ENCODE results near the gene MAPK1IP1L. TPM values are rescaled to one million over a fixed set of nuclear protein-coding genes. Genes with fewer than 3 reads are reported as not detected.
"Not testable (repeated sequence)": the region's sequence is repeated elsewhere in the genome, so short reads cannot be mapped to it uniquely, and the experiment has no call there.

Gene MAPK1IP1L
- 100 to 1,000 TPM; 114 to 150 (median 126) TPM for total RNA-seq (2021; fragmentation: NEBNext Ultra II Directional; extraction: Animal tissue kit (Norgen Biotek cat#: 25700))
- long read RNA-seq, partial matches to known transcripts = 6 of 159 reads
- long read RNA-seq, other reads (novel, unspliced or antisense) = 153 of 159 reads

- peak; percentile 90 for DNase-seq
- no peaks in the 10 kb centered on the region for H3K27me3 Mint-ChIP-seq (ENCODE audit: insufficient read depth)
- H3K36me3 Mint-ChIP-seq (ENCODE audit: low read depth) = peaks cover 33% of the 10 kb centered on the region
- H3K4me3 Mint-ChIP-seq = peak within 1 kb of the TSS; percentile 89
- H3K4me1 Mint-ChIP-seq (ENCODE audit: low read depth) = peaks cover 38% of the 10 kb centered on the region
- no peaks in the 10 kb centered on the region for H3K9me3 Mint-ChIP-seq
- peak; percentile 100 for TF ChIP-seq CTCF (IDR thresholded peaks at IDR 0.05)
- H3K27ac Mint-ChIP-seq = peak within 1 kb of the TSS; percentile 99
These were observed at the start of gene MAPK1IP1L for GRCh38 chr14:55051423-55052268. TSS of gene MAPK1IP1L (plus strand) at chr14:55051647. CDS start at chr14:55061684, 10,037 bp downstream.

DNA sequence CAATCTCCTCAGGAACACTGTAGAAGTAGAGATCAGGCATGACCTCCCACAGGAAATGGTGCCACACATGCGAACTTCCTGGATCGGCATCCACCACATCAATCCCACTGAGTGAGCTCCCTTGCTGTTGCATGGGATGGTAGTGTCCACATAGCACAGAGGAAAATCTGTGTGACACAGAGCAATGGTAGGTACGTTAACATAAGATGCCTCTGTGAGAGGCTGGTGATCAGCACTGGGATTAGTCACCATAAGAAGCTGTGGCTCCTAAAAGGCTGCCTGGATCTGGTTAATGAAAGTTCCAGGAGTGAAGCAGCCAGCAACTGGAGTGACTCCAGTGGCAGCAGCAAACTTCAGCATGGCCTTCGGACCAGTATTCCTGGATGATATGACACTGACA, 46.4 kb upstream of the MAPK1IP1L start:
- Mint-ChIP-seq H3K27me3 (ENCODE audit: insufficient read depth) (no peaks in the 10 kb centered on the region), H3K27ac (peak overlapping the region; percentile 50), H3K36me3 (ENCODE audit: low read depth) (no peaks in the 10 kb centered on the region; the same call in 1 of the 2 replicates), H3K9me3 (no peaks in the 10 kb centered on the region), H3K4me1 (ENCODE audit: low read depth) (peaks cover 11% of the 10 kb centered on the region), H3K4me3 (no peak overlapping the region)
- DNase-seq = peak; percentile 78
- no peak for TF ChIP-seq CTCF (IDR thresholded peaks at IDR 0.05)

GRCh38 chr14:55015006-55015405, 36.4 kb upstream of the MAPK1IP1L start:
- Mint-ChIP-seq H3K36me3 (ENCODE audit: low read depth) (peaks cover 20% of the 10 kb centered on the region; the same call in 1 of the 2 replicates), H3K27ac (no peak overlapping the region), H3K4me1 (ENCODE audit: low read depth) (peaks cover 5% of the 10 kb centered on the region), H3K4me3 (no peak overlapping the region), H3K27me3 (ENCODE audit: insufficient read depth) (no peaks in the 10 kb centered on the region), H3K9me3 (no peaks in the 10 kb centered on the region)
- DNase-seq = no peak
- no peak for TF ChIP-seq CTCF (IDR thresholded peaks at IDR 0.05)

DNA sequence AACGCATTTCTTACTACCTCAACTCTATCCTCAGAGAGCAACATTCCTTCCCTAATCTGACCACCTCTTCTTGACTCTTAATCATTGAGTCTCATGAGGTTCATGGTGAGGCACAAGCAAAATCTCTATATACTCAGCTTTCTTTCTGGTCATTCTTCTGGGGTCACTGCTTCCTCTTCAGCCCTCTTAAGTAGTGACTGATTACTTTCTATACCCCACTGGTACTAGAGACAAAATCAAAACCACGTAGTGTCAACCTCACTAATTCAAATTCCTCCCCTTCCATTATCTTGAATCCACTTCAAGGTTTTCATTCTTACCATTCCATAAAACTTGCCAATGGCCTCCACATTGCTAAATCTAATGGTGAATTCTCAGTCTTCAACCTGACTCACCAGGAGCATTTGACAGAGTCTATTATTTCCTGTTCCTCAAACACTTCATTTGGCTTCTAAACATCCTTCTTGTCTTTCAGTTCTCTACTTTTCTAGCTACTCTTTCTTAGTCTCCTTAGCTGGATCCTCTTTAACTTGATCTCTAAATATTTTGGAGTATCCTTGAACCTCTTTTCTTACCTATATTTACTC, 31.4 kb upstream of the MAPK1IP1L start:
- no peak overlapping the region for H3K4me3 Mint-ChIP-seq
- H3K36me3 Mint-ChIP-seq (ENCODE audit: low read depth) = peaks cover 8% of the 10 kb centered on the region; the same call in 1 of the 2 replicates
- H3K9me3 Mint-ChIP-seq = no peaks in the 10 kb centered on the region
- DNase-seq = peak; percentile 26
- TF ChIP-seq CTCF (IDR thresholded peaks at IDR 0.05) = no peak
- peaks cover 32% of the 10 kb centered on the region for H3K4me1 Mint-ChIP-seq (ENCODE audit: low read depth)
- H3K27me3 Mint-ChIP-seq (ENCODE audit: insufficient read depth) = peaks cover 1% of the 10 kb centered on the region; the same call in 1 of the 2 replicates
- peak overlapping the region; percentile 27 for H3K27ac Mint-ChIP-seq

- H3K4me3 Mint-ChIP-seq; H3K27me3 Mint-ChIP-seq (ENCODE audit: insufficient read depth); H3K9me3 Mint-ChIP-seq; H3K36me3 Mint-ChIP-seq (ENCODE audit: low read depth); DNase-seq; H3K27ac Mint-ChIP-seq: not testable (repeated sequence)
- peaks cover 62% of the 10 kb centered on the region for H3K4me1 Mint-ChIP-seq (ENCODE audit: low read depth)
These were observed 27.1 kb upstream of the MAPK1IP1L start for GRCh38 chr14:55024365-55024764.

All from HFFc6 (cell line).